ENCODE results near the gene ARMH4. TPM values are rescaled to one million over a fixed set of nuclear protein-coding genes. Genes with fewer than 3 reads are reported as not detected.

Gene ARMH4
- total RNA-seq, 1 experiment from 2014 or later: 42.6 TPM

DNA sequence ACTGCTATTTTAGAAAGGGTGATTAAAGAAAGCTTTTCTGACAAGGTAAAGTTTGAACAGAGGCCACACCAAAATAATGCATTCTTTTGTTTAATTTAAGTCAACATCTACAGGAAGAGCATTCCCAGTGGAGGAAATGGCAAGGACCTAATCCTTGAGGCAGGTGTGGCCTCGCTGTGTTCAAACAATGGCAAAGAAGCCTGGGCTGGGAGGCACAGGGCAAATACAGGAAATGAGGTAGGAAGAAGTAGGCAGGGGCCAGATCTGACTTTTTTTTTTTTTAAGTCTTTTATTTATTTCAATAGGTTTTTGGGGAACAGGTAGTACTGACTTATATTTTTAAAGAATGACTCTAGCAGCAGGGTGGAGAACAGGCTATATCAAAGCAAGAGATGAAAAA is 53.5 kb downstream of the ARMH4 start:
- Histone ChIP-seq H2BK120ac (ENCODE audit: low read depth, low read length, poor library complexity, severe bottlenecking) (no peak overlapping the region), H4K8ac (replicated peaks; ENCODE audit: insufficient read length, low read depth, low read length) (no peak overlapping the region), H3K79me1 (ENCODE audit: insufficient read depth, low read depth, low read length, poor library complexity, severe bottlenecking) (no peaks in the 10 kb centered on the region), H3K56ac (ENCODE audit: insufficient read length, low read depth, low read length) (no peak overlapping the region), H3K4ac (ENCODE audit: low read depth, low read length) (no peak overlapping the region), H2AFZ (ENCODE audit: low read length) (no peak overlapping the region), H3K27me3 (ENCODE audit: insufficient read depth, low read length) (no peaks in the 10 kb centered on the region), H3K9me3 (ENCODE audit: control insufficient read depth, low read depth, low read length) (no peaks in the 10 kb centered on the region), H3K23ac (ENCODE audit: insufficient read length, low read depth, low read length) (no peak overlapping the region), H2BK20ac (ENCODE audit: low read depth, low read length, poor library complexity, severe bottlenecking) (no peak overlapping the region), H3K27ac (ENCODE audit: insufficient read length, low read depth, low read length) (no peak overlapping the region), H3K4me1 (ENCODE audit: insufficient read depth, low read length) (no peaks in the 10 kb centered on the region; the same call in 1 of the 2 replicates), H3K18ac (ENCODE audit: insufficient read length, low read depth, low read length) (no peak overlapping the region), H4K20me1 (ENCODE audit: control insufficient read depth, insufficient read depth, insufficient read length) (no peaks in the 10 kb centered on the region), H2BK5ac (ENCODE audit: insufficient read length, low read length) (no peak overlapping the region), H3K4me2 (ENCODE audit: insufficient read depth, insufficient read length, low read length) (no peak overlapping the region), H3K79me2 (ENCODE audit: insufficient read depth, low read length) (no peaks in the 10 kb centered on the region), H4K5ac (ENCODE audit: insufficient read length, low read depth, low read length) (no peak overlapping the region), H4K91ac (ENCODE audit: insufficient read length, low read depth, low read length) (no peak overlapping the region), H2BK15ac (ENCODE audit: low read depth, low read length) (no peak overlapping the region), H3K14ac (ENCODE audit: insufficient read depth, low read length) (no peak overlapping the region), H2AK5ac (ENCODE audit: insufficient read length, low read length) (no peak overlapping the region), H3T11ph (ENCODE audit: low read length) (no peak overlapping the region), H3K9ac (ENCODE audit: extremely low read depth, insufficient read length, low read length) (no peak overlapping the region), H3K23me2 (ENCODE audit: insufficient read length, low read depth, low read length, poor library complexity, severe bottlenecking) (no peaks in the 10 kb centered on the region), H2BK12ac (ENCODE audit: insufficient read length, low read depth, low read length) (no peak overlapping the region)
- Mint-ChIP-seq H3K4me1 (peaks cover 8% of the 10 kb centered on the region in 2 experiments; a peak in 2 of 4 replicates), H3K27me3 (ENCODE audit: low read depth) (no peaks in the 10 kb centered on the region), H3K36me3 (ENCODE audit: insufficient read depth in 1 of 3, low read depth in 3 of 3) (peaks cover 0 to 9% (median 3%) of the 10 kb centered on the region in 3 experiments; a peak in 4 of 7 replicates), H3K9me3 (no peaks in the 10 kb centered on the region), H3K27ac (peak overlapping the region in 1 of 3 experiments; percentile 18; a peak in 2 of 7 replicates), H3K4me3 (no peak overlapping the region)
- WGBS (ENCODE audit: extremely low coverage, insufficient read length, low lambda C conversion rate): no CpG with 5 or more reads among the region's 1 CpG
- DNase-seq: peak; percentile 40
- TF ChIP-seq, protein P1, sequence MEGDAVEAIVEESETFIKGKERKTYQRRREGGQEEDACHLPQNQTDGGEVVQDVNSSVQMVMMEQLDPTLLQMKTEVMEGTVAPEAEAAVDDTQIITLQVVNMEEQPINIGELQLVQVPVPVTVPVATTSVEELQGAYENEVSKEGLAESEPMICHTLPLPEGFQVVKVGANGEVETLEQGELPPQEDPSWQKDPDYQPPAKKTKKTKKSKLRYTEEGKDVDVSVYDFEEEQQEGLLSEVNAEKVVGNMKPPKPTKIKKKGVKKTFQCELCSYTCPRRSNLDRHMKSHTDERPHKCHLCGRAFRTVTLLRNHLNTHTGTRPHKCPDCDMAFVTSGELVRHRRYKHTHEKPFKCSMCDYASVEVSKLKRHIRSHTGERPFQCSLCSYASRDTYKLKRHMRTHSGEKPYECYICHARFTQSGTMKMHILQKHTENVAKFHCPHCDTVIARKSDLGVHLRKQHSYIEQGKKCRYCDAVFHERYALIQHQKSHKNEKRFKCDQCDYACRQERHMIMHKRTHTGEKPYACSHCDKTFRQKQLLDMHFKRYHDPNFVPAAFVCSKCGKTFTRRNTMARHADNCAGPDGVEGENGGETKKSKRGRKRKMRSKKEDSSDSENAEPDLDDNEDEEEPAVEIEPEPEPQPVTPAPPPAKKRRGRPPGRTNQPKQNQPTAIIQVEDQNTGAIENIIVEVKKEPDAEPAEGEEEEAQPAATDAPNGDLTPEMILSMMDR (conservative IDR thresholded peaks at IDR 0.05): 0 out of 3 replicates have a peak, but pooled peaks have one; percentile 14

Measured in H9 (cell line).